GM21360 (cell line): ENCODE data around the gene F3.

Source experiments
- ATAC-seq: cut with Tn5 transposase; IDR thresholded peaks from one replicate; pipeline ENCODE4 v1.9.1; 2021; ENCODE audit warnings: mild to moderate bottlenecking, moderate library complexity; ENCODE audit not compliant: unreplicated experiment

The F3 gene

DNA sequence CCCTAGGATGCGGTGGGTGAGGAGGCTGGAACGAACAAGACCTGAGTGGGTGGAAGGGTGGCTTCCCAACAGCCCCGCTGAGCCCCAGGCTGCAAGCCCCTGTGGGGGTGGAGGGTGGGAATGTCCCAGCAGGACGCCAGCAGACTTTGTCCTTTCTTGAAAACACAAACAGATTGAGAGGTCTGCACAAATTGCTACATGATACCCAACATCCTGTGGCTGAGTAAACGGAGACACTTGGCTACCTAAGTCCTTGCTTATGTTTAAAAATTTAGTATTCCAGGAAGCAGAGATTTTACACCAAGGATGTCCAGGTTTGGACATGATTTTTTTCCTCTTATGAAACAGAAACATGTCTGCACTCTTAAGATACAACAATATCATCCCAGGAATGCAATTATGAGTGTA, 11.8 kb upstream of the F3 start:
- ATAC-seq: no peak

DNA sequence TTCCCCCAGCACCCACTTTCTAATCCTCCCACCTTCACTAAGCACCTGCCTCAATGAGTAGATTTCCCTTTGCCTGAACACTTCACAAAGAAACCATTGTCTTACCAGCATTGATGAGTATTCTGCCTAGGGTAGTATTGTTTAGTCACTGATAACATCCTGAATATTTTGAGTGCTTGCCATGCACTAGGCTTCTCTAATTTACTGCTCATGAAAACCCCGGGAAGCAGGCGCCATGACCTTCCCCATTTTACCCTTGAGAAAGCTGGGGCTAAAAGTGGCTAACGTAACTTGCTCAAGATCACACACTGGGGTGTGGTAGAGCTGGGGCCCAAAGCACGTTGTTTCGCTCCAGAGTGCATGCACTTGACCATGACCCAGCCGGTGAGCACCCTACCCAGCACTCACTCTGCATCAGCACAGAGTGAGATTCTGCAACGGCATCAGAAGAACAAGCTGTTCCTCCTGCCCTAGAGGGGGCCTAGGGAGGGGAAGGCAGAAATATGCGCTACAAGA, 10.6 kb upstream of the F3 start:
- no peak for ATAC-seq

DNA sequence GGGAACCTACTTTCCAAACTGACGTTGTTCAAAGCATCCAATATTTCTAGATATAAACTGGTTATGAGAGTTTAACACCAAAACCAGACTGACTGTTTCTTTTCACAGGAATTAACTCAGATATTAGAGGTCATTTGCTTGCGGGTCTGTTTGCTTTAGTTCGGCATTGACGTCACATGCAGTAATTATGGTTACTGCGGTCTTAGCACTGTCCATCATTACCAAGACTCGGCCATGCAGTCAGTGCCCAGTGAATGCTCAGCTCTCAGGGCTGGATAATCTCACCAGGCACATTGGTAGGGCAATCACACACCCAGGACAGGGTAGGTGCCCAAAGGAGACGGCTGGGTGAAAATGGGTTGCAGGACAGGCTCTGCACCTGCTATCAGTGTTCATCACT, 9.9 kb upstream of the F3 start:
- ATAC-seq: no peak

DNA sequence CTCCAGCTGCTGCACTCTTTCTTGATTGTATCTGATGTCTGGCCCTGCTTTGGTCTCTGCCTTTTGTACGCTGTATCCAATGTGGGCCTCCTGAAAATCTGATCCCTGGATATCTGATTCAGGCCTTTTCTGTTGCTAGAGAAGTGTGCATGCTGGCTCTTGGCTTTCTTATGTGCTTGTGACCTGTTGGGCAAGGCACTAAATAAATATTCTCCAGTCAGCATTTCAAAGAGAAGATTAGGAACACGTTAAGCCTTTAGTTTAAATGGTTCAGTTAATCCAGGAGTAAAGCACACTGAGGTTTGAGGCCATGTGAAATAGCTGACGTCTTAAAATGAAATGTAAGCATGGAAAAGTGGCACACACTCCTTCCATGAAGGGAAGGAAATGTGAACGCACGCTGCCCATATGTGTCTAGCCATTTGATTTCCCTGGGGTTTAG, 9.3 kb upstream of the F3 start:
- ATAC-seq: no peak

DNA sequence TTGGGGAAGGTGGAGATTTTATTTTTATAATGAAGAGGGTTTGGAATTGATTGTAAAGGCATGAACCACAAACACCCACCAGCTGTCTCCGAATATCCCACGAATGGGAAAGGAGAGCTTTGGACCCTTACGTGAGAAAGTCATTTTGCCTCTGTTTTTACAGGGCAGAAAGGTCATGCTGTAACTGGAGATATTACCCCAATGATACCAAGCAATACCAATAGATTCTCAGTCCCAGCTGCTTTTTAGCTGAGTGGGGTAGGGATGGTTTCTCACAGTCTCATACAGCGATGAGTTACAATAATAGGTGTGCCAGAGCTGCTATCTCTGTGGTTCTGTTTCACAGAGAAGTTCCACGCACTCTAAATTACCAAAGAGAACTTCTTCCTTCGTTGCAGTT, 8.8 kb upstream of the F3 start:
- no peak for ATAC-seq

DNA sequence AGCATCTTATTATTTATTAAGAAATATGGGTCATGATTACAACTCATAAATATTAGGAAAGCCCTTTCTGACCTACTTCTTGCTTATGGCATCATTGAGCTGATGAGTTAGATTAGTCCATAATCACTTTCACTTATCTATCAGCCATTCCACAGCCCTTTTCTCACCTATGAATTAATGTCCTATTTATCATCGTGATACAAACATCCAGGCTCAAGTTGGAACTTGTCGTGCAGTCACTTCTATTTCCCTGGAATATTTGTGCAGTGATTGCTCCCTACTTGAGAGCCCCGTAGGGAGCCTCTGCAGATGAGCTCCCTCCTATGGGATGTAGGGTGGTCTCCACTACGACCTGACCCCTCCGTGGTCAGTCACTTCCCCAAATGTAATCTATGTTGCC, 8.1 kb upstream of the F3 start:
- ATAC-seq: no peak

DNA sequence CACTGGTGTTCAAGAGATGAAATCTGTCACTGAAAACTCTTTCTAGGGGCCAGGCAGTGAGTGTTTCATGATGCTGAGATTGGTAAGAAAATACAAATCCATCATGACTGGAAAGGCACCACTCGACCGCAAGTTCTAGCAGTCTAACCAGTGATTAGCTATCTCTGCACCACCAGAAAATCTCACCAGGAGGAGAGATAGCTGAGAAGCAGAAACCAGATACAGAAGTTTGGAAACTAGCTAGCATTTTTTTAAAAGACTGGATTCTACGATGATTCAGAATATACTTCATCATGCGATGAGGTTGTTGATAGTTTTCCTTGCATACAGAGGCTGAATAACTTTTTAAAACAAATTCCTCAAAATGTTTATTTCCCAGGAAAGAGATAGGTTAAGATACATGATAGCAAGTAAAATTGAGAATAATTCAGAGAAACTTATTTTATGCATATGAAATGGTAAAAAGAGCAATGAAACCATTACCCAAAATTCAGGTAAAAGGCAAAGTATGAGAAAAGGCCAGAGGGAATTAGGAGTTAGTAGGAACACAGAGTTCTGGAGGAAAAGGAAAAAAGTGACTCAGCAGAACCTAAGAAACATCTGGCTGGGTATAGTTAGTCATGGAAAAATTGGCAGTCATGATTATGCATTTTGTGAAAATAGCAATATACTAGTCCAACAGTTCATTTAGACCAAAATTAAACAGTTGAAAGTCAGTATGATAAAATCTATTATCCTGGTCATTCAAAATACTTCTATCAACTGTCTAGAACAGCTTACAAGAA, 3.3 kb upstream of the F3 start:
- ATAC-seq: no peak

DNA sequence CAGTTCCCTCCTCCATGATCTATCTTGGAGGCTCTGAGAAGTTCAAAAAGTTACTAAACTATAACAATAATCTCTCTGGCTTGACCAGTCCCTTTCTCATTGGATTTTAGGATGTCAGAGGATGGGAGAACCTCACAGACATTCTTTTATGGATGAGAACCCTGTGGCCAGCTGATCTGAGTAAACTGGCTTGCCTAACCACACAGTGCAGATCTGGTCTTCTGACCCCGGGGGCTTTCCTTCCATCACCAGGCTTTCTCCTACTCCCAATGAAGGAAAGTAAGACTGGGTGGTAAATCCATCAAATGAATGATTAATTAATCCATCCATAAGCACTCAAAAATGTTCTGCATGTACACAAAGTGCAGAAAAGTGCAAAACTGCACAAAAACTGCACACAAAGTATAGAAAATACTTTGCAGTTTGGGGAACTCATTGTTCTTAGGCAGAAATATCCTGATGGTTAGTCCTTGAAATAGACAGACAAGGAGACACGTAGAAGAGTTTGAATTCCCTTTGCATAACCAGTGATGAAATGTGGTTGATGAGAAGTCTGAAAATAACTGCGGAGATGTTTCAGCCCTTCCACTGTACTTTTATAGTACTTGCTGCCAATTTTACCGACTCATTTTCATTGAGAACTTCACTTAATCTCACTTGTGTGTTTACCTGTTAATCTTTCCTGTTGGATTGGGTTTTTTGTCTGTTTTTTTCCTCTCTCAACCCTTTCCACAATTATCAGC, 2.5 kb upstream of the F3 start:
- ATAC-seq: no peak

DNA sequence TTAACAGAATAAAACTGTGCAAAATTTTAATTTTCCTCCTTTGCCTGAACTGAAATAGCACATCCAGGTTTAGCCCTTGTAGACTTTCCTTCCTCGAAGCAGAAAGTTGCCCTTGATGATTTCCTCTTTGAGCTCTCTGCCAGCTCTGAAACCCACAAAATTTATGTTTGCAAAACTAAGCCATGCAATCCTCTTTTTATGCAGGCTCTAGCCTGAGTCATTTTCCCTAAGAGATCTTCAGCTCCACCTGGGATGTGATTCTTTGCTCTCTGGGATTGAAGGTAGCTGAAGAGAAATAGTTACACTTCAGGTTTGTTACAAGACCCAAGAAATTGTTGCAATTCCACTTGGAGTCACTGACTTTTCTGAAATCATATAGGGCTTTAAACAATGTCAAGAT, 1.4 kb upstream of the F3 start:
- no peak for ATAC-seq

DNA sequence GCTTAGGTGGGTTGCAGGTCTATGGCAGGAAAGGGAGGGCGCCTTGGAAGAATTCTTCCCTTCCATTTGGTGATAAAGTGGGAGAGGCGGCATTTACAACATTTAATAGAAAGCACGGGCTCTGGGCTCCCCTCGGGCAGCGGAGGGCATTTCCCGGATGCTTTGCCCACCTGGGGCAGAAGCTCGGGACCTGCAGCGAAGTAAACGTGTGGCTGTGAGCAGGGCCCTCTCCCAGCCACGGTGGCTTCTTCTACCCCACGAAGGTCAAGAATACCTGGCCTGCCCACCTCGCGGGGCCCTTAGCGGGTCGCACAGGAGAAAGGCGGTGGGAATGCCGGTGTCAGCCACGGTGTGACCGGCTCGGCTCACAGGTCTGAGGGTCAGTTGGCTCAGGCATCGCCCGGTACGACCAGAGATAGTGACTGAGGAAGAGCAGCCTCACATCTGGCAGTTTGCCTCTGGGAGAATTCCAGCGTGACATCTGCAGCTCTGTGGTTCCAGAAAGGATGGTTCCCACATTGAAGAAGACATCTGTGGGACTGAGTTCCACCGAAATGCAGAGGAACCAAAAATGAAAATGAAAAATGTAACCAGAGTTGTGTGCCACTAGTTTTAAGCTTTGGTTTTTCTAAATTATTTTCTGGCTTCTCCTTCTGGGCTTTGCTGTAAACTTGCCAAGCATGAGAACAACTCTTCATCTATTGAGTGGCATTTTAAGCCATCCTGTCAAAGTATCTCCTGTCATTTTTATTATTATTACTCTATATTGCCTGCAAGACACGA, 720 bp upstream of the F3 start:
- no peak for ATAC-seq

DNA sequence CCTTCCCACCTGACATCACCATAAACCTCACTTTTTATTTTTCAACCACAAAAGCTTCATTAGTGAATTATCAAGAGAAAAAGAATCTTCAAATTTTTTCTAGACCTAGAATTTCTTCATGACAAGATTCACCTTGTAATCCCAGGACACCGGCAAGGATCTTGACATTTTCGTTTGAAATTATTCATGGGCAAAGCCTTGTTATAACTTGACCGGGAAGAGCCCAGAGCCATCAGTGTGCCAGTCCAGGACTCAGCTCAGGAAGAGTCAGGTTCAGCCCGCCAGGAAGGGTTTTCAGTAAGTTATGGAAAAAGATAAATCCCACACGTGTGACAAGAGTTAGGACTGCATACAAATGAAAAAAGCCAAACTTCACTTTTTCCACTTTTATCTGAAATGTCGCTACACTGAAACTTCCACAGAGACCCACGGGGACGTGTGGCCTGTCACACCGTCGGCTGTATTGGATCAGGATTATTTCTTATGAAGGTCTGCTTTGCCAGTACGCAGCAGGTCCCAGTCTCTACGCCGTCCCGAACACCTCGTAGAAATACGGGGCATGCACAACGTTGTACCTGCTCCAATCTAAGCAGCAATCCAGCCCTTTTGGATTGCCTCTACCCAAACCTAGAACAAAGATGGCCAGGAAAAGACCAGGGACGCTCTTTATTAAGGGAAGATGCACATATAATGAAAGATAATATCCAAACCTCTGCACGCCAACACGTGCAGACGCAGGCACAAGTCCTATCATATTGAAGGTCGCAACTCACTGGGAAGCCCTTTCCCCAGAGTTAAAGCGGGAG, 916 bp downstream of the F3 start:
- no peak for ATAC-seq

DNA sequence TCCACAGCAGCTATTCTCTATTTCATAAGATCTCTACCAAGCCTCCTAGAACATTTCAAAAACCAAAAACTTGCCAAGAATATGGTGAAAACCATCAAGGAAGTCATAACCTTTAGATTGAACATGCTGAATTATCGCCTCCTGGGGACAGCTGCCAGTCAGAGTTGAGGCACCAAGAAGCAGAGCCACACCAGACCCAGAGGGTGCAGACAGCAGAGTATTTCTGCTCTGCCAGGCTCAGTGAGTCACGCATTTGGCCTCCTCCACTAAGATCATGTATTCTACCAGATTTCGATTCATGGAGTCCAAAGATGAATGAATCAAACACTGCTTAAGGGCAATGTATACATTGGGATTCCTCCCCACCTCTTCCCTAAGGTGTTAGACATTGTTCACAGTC, 2.1 kb downstream of the F3 start:
- no peak for ATAC-seq

DNA sequence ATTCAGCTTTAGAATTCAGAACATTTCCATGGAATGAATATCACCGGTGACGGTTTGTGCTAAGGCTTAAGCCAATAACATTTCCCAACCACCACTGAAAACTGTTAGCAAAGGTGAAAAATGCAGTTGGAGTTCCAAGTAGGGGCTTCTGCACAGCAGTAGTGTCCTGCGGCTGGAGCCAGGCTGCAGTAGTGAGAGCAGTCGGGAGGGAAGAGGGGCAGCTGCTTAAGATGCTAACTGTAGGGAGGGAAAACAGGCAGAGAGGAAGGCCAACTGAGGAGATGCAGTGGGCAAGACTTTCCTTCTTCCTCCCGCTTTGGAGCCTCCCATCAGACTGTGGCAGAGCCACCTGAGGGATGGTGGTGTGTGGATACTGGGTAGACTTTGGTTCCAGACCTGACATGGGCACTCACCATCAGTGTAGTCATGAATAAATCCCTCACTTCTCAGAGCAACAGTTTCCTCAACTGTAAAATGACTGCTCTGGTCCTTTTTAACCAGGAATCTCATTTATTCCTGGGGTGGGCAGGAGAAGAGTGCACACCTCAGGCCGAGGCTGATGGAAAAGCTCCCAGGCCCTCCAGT, 3.2 kb downstream of the F3 start:
- no peak for ATAC-seq

DNA sequence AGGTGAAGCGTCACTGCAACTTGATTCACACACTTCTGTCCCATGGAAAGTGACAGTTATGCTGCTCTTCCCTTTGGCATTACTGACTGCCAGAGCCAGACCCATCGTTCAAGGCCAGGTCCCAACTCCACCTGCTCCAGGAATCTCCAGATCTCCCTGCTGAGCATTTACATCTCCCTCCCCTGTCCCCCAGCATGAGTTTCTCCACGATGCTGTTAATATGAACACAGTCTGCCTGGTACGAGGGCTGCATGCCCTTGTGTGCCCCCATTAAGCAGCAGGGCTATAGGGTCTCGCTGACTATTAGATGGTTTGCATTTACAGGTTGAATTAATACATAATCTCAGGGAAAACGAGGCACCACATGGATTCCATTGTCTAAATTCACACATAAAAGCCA, 4.3 kb downstream of the F3 start:
- no peak for ATAC-seq

DNA sequence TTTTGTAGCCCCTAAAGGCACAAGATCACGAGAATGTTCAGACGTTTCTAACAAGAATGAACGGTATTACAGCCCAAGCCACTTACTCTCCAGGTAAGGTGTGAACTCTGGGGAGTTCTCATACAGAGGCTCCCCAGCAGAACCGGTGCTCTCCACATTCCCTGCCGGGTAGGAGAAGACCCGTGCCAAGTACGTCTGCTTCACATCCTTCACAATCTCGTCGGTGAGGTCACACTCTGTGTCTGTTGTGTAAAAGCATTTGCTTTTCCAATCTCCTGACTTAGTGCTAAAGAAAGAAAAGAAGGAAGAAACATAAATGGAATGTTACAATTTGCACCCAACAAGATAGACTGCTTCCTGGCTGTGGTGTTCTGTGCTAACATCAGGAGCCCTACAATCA, 5.7 kb downstream of the F3 start:
- ATAC-seq: no peak

DNA sequence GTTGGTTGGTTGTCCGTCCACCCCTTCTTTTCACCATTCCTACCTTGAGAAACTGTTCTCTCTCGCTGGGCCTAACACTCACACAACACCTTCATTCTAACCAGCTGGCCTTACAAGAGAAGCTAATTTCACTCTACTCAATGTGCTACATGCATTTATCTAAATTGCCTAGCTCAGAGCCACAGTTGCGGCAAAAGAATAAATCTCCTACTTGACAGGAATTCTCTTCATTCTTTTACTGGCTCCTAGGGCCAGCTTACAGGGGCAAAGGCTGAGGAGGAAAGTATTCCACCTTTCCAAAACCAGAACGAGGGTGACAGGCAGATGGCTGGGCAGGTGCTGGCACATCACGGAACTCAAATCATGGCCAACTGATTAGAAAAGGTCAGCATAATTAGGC, 6.5 kb downstream of the F3 start:
- ATAC-seq: no peak

DNA sequence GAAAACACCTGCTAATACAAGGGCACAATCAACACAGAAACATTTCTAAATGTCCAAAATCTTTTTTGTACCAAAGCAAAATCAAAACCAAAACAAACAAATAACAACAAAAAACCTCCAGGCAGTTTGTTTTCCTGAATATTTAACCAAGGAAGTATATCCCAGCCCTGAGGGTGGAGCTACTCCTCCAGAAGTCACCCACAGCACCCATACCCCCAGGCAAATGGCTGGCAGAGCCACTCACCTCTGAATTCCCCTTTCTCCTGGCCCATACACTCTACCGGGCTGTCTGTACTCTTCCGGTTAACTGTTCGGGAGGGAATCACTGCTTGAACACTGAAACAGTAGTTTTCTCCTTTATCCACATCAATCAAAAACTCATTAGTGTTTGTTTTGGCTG, 9.5 kb downstream of the F3 start:
- no peak for ATAC-seq

DNA sequence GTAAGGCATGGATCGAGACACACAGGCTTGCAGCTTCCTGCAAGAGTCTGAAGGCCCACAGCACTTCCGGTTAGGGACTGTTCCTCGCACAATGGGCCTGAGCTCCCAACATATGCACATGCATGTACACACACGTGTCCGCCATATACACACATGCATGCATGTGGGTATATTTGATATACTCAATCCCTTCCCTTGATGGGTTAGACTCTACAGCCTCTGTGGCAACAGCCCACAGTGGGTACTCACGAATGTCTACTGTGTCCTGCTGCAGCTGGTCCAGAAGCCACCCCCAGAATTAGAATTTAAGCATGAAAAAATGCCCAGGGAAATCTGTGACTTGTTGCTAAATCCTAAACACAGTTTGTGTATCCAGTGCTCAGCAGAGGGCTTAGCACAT, 9.9 kb downstream of the F3 start:
- no peak for ATAC-seq

DNA sequence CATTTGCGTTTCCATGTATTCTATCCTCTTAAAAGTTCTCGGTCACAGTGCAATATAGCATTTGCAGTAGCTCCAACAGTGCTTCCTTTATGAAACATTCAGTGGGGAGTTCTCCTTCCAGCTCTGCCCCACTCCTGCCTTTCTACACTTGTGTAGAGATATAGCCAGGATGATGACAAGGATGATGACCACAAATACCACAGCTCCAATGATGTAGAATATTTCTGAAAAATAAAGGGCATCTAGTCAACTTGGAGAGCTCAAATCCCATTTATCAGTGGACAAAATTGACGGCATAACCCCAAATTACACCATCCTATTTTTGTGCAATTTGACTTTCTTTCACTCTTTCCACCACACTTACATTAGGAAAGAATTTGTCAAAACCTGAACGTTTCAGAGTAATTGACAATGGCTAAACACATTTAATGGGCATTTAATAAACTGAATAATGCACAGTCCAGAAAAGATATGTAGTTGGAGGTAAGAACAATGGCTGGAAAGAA, 11.1 kb downstream of the F3 start:
- ATAC-seq: no peak

DNA sequence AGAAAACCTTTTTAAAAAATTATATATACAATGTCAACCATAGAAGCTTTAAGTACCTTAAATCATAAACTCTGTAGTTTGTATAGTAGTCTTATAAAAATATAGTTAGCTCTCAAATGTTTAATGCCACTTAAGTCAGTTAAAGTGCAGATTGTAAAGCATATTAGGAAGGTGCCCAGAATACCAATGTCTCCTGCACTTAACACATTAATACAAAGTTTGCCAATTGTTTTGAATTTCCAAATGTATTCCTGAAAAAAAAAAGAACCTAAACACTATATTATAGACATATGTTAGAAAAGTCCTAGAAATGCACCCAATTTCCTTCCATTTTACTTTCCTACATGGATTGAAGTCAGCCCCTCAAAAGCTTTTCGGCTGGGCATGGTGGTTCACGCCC, 12.1 kb downstream of the F3 start:
- no peak for ATAC-seq
